Measurements from ENCODE around the gene COL4A3.

Gene COL4A3

DNA sequence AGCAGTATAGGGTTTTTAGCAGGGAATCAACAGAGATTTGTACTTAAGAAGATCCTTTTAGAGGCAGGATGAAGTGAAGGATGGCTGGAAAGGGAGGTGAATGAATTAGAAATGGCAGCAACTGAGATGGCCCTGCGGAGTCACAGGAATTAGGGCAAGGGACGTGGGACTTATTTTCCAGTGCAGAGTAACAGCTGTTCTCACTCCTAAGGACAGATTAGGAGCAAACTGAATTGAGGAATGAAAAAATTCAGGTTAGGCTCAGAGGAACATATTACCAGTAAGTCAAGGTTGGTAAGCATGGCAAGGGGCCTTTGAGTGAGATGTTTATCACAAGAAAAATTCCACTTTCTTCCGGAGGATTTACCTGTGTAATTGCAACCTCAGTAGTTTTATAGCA is 34.4 kb downstream of the COL4A3 start:
- DNase-seq, result no peak
- H3K27ac ChIP-seq (ENCODE audit: low read length), result no peak overlapping the region
- H4K20me1 ChIP-seq (ENCODE audit: insufficient read depth, low read length), result no peaks in the 10 kb centered on the region
- no peaks in the 10 kb centered on the region for H3K9me3 ChIP-seq (ENCODE audit: insufficient read depth, low read length, severe bottlenecking)
- no peak overlapping the region for H3K4me3 ChIP-seq (ENCODE audit: low read depth in 1 of 2, low read length in 2 of 2)
- H3K9ac ChIP-seq (ENCODE audit: low read depth, low read length), result no peak overlapping the region
- no peak overlapping the region for H3K4me2 ChIP-seq (ENCODE audit: insufficient read depth, low read length)
- no peak for ATAC-seq (ENCODE audit: insufficient read depth, low read depth)
- H3K27me3 ChIP-seq (ENCODE audit: insufficient read depth, low read length, poor library complexity), result no peaks in the 10 kb centered on the region
- no peak overlapping the region for H2AFZ ChIP-seq (ENCODE audit: low read depth, low read length)
- H3K4me1 ChIP-seq (ENCODE audit: insufficient read depth, low read length), result no peaks in the 10 kb centered on the region
- TF ChIP-seq EZH2 (IDR thresholded peaks at IDR 0.05; ENCODE audit: borderline replicate concordance, low read depth, low read length, severe bottlenecking), result no peak
- TF ChIP-seq, protein P1, sequence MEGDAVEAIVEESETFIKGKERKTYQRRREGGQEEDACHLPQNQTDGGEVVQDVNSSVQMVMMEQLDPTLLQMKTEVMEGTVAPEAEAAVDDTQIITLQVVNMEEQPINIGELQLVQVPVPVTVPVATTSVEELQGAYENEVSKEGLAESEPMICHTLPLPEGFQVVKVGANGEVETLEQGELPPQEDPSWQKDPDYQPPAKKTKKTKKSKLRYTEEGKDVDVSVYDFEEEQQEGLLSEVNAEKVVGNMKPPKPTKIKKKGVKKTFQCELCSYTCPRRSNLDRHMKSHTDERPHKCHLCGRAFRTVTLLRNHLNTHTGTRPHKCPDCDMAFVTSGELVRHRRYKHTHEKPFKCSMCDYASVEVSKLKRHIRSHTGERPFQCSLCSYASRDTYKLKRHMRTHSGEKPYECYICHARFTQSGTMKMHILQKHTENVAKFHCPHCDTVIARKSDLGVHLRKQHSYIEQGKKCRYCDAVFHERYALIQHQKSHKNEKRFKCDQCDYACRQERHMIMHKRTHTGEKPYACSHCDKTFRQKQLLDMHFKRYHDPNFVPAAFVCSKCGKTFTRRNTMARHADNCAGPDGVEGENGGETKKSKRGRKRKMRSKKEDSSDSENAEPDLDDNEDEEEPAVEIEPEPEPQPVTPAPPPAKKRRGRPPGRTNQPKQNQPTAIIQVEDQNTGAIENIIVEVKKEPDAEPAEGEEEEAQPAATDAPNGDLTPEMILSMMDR (IDR thresholded peaks at IDR 0.05; ENCODE audit: borderline replicate concordance, extremely low read depth, low read length, poor library complexity, severe bottlenecking), result no peak
- no peaks in the 10 kb centered on the region for H3K79me2 ChIP-seq (ENCODE audit: insufficient read depth, low read length)
- H3K36me3 ChIP-seq (ENCODE audit: insufficient read depth, low read length), result no peaks in the 10 kb centered on the region

DNA sequence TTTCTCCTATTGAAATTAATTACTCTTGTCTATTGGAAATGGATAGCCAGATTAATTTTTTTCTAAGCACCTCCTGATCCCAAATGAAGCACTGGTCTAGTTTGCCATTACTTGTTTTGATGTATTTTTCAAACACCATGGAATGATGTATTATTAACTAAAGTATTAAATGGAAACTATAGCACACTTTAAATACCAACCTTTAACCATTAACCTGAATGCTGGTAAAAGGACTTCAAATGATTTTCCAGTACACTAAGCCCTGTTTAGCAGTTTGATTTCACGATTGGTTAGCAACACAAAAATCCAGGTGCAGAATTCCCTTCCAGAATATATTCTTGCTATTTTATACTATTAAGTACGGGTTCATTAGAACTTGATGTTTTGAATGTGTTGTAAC is 37.3 kb downstream of the COL4A3 start:
- no peaks in the 10 kb centered on the region for H3K27me3 ChIP-seq (ENCODE audit: insufficient read depth, low read length, poor library complexity)
- H3K36me3 ChIP-seq (ENCODE audit: insufficient read depth, low read length), result no peaks in the 10 kb centered on the region
- no peak overlapping the region for H2AFZ ChIP-seq (ENCODE audit: low read depth, low read length)
- H3K9ac ChIP-seq (ENCODE audit: low read depth, low read length), result no peak overlapping the region
- no peaks in the 10 kb centered on the region for H3K79me2 ChIP-seq (ENCODE audit: insufficient read depth, low read length)
- DNase-seq, result no peak
- no peaks in the 10 kb centered on the region for H3K9me3 ChIP-seq (ENCODE audit: insufficient read depth, low read length, severe bottlenecking)
- no peak overlapping the region for H3K4me2 ChIP-seq (ENCODE audit: insufficient read depth, low read length)
- TF ChIP-seq, protein P1 (IDR thresholded peaks at IDR 0.05; ENCODE audit: borderline replicate concordance, extremely low read depth, low read length, poor library complexity, severe bottlenecking), result no peak
- TF ChIP-seq EZH2 (IDR thresholded peaks at IDR 0.05; ENCODE audit: borderline replicate concordance, low read depth, low read length, severe bottlenecking), result no peak
- no peak overlapping the region for H3K4me3 ChIP-seq (ENCODE audit: low read depth in 1 of 2, low read length in 2 of 2)
- no peaks in the 10 kb centered on the region for H3K4me1 ChIP-seq (ENCODE audit: insufficient read depth, low read length)
- H3K27ac ChIP-seq (ENCODE audit: low read length), result no peak overlapping the region
- H4K20me1 ChIP-seq (ENCODE audit: insufficient read depth, low read length), result no peaks in the 10 kb centered on the region
- ATAC-seq (ENCODE audit: insufficient read depth, low read depth), result no peak

DNA sequence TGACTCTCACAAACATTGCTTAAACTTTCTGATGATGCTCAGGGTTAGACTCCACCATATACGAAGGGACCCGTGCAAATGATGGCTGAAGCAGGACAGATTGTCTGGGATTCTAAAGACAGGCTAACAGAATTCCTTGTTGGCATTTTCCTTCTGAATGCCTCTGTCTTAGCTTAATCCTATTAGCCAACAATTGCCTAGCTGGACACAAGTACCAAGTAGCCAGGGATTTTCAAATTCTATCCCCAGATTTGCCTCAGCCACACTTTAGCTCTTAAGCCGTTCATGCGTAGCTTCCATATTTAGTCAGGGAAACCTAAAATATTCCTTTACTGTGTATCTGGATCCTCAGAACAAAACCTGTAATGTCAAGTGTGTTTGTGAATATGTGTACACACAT is 40.0 kb downstream of the COL4A3 start:
- Histone ChIP-seq H4K20me1 (ENCODE audit: insufficient read depth, low read length) (no peaks in the 10 kb centered on the region), H3K9me3 (ENCODE audit: insufficient read depth, low read length, severe bottlenecking) (no peaks in the 10 kb centered on the region), H3K27ac (ENCODE audit: low read length) (no peak overlapping the region), H3K4me1 (ENCODE audit: insufficient read depth, low read length) (no peaks in the 10 kb centered on the region), H2AFZ (ENCODE audit: low read depth, low read length) (no peak overlapping the region), H3K4me2 (ENCODE audit: insufficient read depth, low read length) (no peak overlapping the region), H3K79me2 (ENCODE audit: insufficient read depth, low read length) (no peaks in the 10 kb centered on the region), H3K4me3 (ENCODE audit: low read depth in 1 of 2, low read length in 2 of 2) (no peak overlapping the region), H3K27me3 (ENCODE audit: insufficient read depth, low read length, poor library complexity) (peaks cover 4% of the 10 kb centered on the region), H3K9ac (ENCODE audit: low read depth, low read length) (no peak overlapping the region), H3K36me3 (ENCODE audit: insufficient read depth, low read length) (no peaks in the 10 kb centered on the region)
- ATAC-seq (ENCODE audit: insufficient read depth, low read depth), result no peak
- no peak for DNase-seq
- TF ChIP-seq, protein P1 (IDR thresholded peaks at IDR 0.05; ENCODE audit: borderline replicate concordance, extremely low read depth, low read length, poor library complexity, severe bottlenecking), result no peak
- no peak for TF ChIP-seq EZH2 (IDR thresholded peaks at IDR 0.05; ENCODE audit: borderline replicate concordance, low read depth, low read length, severe bottlenecking)

DNA sequence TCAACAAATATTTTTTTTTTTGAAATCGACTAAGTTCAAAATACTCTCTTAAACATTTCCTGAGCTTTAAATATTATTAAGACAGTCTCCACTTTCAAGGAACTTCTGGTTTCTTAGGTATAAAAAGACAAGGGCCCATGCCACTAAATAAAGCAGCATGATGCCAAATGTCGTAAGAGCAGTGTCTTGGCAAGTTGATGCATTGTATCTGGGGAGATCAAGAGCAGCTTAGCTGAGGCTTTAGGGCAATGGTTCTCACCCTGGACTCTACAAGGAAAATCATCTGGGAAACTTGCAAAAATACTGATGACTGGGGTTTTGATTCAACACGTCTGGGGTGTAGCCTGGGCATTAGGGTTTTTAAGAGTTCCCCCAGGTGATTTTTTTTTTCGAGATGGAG is 41.3 kb downstream of the COL4A3 start:
- TF ChIP-seq, protein P1 (IDR thresholded peaks at IDR 0.05; ENCODE audit: borderline replicate concordance, extremely low read depth, low read length, poor library complexity, severe bottlenecking), result no peak
- no peak for TF ChIP-seq EZH2 (IDR thresholded peaks at IDR 0.05; ENCODE audit: borderline replicate concordance, low read depth, low read length, severe bottlenecking)
- H3K36me3 ChIP-seq (ENCODE audit: insufficient read depth, low read length), result no peaks in the 10 kb centered on the region
- no peak overlapping the region for H2AFZ ChIP-seq (ENCODE audit: low read depth, low read length)
- no peak overlapping the region for H3K4me2 ChIP-seq (ENCODE audit: insufficient read depth, low read length)
- H3K4me1 ChIP-seq (ENCODE audit: insufficient read depth, low read length), result no peaks in the 10 kb centered on the region
- DNase-seq (no peak), ATAC-seq (ENCODE audit: insufficient read depth, low read depth) (no peak)
- H3K79me2 ChIP-seq (ENCODE audit: insufficient read depth, low read length), result no peaks in the 10 kb centered on the region
- H4K20me1 ChIP-seq (ENCODE audit: insufficient read depth, low read length), result no peaks in the 10 kb centered on the region
- H3K9ac ChIP-seq (ENCODE audit: low read depth, low read length), result no peak overlapping the region
- H3K9me3 ChIP-seq (ENCODE audit: insufficient read depth, low read length, severe bottlenecking), result no peaks in the 10 kb centered on the region
- no peak overlapping the region for H3K27ac ChIP-seq (ENCODE audit: low read length)
- H3K27me3 ChIP-seq (ENCODE audit: insufficient read depth, low read length, poor library complexity), result peaks cover 4% of the 10 kb centered on the region
- H3K4me3 ChIP-seq (ENCODE audit: low read depth in 1 of 2, low read length in 2 of 2), result no peak overlapping the region

Data from DND-41 (cell line).